HTERT RPE-1 (cell line): Measurements from ENCODE around the gene NR2F1.

Source experiments
- in situ Hi-C: fragments of 300-500 bp; cut with MboI; formaldehyde crosslinking; loops from 4 replicates; pipeline ENCODE4 v1.14.3; 2020; ENCODE audit warnings: low sequenced_read_pairs

The NR2F1 gene

DNA sequence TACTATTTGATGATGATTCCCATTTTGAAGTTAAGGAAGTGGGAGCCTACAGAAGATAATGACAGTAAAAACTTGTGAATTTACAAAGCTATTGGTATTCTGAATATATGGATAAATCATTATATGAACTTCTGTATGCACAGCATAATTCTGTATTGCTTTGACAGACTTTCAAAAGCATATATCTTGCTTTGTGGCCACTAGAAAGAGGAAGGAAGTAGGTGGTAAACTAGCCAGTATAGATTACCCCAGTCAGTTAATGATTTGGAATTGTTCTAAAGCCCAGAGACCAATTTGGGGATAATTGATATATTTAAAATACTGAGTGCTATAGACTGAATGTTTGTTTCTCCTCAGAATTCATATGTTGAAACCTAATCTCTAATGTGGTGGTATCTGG is 53.0 kb downstream of the NR2F1 start:
- in situ Hi-C loops = no loop called here

DNA sequence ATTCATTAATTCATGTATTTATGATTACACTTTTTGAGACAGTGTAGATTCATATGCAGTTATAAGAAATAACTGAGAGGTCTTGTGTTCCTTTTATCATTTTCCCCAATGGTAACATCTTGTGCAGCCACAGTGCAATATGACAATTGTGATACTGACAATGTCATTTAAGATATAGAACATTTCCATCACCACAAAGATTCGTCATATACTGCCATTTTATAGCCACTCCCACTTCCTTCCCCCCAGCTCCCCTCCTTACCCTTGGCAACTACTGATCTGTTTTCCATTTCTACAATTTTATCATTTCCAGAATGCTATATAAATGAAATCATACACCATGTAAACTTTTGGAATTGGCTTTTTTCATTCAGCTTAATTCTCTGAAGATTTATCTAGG is 53.8 kb downstream of the NR2F1 start:
- in situ Hi-C loops = no loop called here

DNA sequence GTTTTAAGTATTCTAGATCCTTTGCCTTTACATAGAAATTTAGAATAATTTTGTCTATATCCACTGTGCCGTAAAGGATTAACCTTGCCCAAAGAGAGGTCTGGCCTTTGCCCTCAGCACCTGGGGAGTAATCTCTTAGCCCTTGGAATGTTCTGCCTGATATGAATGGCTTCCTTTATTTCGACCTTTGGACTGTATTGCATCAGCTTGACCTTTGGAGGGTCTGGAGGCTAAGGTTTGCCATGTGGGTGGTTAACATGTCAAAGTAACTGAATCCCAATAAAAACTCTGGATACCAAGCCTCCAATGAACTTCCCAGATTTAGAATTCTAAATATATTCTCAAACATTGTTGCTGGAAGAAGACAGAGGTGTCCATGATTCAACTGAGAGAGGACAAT is 54.7 kb downstream of the NR2F1 start:
- in situ Hi-C loops = no loop called here

DNA sequence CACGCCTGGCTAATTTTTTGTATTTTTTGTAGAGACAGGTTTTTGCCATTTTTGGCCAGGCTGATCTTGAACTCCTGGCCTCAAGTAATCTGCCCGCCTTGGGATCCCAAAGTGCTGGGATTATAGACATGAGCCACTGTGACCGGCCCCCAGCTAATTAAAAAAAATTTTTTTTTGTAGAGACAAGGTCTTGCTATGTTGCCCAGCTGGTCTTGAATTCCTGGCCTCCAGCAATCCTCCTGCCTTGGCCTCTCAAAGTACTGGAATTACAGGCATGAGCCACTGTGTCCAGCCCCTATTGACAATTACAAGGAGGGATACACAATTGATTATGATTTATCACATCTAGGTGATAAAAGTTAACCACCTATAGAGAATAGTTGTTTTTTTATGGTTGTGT is 59.5 kb downstream of the NR2F1 start:
- in situ Hi-C loops = no loop called here
